NCI-H1694 treated with DMSO at 0.1 percent for 48 hours (cell line): ENCODE measurements around the gene KIF18A.

Experiments
- DNase-seq: peaks from one replicate; lab custom pipeline; 2025; lab: John Stamatoyannopoulos, UW

The KIF18A gene

GRCh38 chr11:28043930-28044709, 63.8 kb downstream of the KIF18A start:
- no peak for DNase-seq

GRCh38 chr11:28040384-28040783, 67.6 kb downstream of the KIF18A start:
- no peak for DNase-seq

- no peak for DNase-seq
Measured at GRCh38 chr11:28038775-28039174, 69.2 kb downstream of the KIF18A start.

- no peak for DNase-seq
Measured at GRCh38 chr11:28026634-28027290, 81.2 kb downstream of the KIF18A start.

- DNase-seq = no peak
Measured at GRCh38 chr11:28017816-28018215, 90.1 kb downstream of the KIF18A start.

GRCh38 chr11:28011813-28012212, 96.1 kb downstream of the KIF18A start:
- DNase-seq = no peak

GRCh38 chr11:28009996-28010395, 98.0 kb downstream of the KIF18A start:
- DNase-seq = no peak

- no peak for DNase-seq
Measured at GRCh38 chr11:28009388-28009787, 98.6 kb downstream of the KIF18A start.

- no peak for DNase-seq
Measured at GRCh38 chr11:28003615-28004014, 104.3 kb downstream of the KIF18A start.

- no peak for DNase-seq
Measured at GRCh38 chr11:27998552-27998951, 109.4 kb downstream of the KIF18A start.

GRCh38 chr11:27997344-27997743, 110.6 kb downstream of the KIF18A start:
- no peak for DNase-seq

GRCh38 chr11:27996066-27996465, 111.9 kb downstream of the KIF18A start:
- no peak for DNase-seq

GRCh38 chr11:27995083-27995482, 112.9 kb downstream of the KIF18A start:
- no peak for DNase-seq

- no peak for DNase-seq
Measured at GRCh38 chr11:27991736-27992135, 116.2 kb downstream of the KIF18A start.

GRCh38 chr11:27977527-27977926, 130.4 kb downstream of the KIF18A start:
- DNase-seq = no peak

- DNase-seq = no peak
Measured at GRCh38 chr11:27977031-27977430, 130.9 kb downstream of the KIF18A start.

- no peak for DNase-seq
Measured at GRCh38 chr11:27976262-27976661, 131.7 kb downstream of the KIF18A start.

- DNase-seq = no peak
Measured at GRCh38 chr11:27973851-27974536, 134.0 kb downstream of the KIF18A start.

- no peak for DNase-seq
Measured at GRCh38 chr11:27972522-27973170, 135.3 kb downstream of the KIF18A start.

- no peak for DNase-seq
Measured at GRCh38 chr11:27971171-27971570, 136.8 kb downstream of the KIF18A start.
